NOMO-1 treated with dmso at 0.1 percent for 144 hours (cell line): ENCODE data around the gene WEE2.
"Not testable (repeated sequence)": the region's sequence is repeated elsewhere in the genome, so short reads cannot be mapped to it uniquely, and the experiment has no call there.

Experiments
- DNase-seq: peaks from one replicate; lab custom pipeline; 2025; ENCODE audit not compliant: unreplicated experiment; lab: John Stamatoyannopoulos, UW

Gene WEE2

DNA sequence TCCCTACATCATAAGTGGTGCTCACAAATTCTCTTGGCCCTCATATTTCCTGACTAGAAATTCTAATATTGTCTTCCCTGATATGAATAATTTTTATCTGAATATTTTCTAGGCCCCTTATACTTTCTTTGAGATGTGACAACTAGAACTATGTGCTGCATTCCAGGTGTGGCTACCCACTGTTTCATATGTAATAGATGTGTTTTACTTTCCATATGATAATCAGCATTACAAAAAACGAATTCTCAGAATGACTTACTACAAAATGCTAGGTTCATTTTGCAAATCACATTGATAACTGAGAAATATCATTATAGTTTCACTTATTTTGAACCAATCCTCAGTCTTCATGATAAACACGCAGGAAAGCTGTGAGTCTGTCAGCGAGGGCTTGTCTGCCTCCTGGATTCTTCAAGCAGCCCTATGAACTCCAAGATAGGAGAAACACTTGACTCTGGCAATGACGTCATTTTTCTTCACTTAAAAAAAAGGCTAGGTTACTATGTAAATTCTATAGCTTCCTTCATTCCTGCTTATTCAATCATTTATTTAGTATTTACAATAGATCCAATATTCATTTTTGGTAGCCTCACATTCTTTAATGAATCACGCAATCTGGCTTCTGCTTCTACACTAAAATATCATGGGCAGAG lies 4.6 kb downstream of the WEE2 start:
- DNase-seq, result no peak

DNA sequence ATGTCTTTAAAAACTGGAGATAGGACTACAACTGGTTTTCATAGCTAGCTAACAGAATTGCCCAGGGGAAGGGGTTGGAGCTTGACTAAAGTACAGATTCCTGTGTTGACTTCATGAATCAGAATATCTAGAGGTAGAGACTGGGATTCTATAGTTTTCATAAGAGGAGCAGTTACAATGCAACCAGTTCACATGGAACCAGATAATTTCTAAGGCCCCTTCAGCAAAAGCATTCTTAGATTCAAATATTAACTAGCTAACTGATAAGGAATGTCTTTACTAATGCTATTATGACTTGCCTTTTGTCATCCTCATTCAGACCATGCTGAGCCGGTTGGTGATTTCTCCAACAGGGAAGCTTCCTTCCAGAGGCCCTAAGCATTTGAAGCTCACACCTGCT lies 5.7 kb downstream of the WEE2 start:
- no peak for DNase-seq

DNA sequence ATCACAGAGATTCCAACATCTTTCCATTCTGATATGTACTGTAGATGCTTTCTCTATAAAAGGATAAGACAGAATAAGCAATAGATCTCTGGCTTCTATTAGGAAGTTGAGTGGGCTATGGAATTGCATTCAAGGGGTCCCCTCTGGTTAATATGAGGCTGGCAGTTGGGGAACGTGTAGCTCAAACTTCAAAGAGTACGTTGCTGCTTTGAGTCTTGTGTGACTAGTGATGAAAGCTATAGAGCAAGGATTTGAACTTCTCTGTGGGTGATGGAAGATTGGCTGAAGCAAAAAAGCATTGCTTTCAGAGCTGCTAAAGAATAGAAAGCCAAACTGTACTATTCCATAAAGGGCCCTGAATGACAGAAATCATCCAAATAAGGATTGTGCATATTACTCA lies 6.4 kb downstream of the WEE2 start:
- no peak for DNase-seq

GRCh38 chr7:141715018-141715417 lies 6.9 kb downstream of the WEE2 start:
- no peak for DNase-seq

DNA sequence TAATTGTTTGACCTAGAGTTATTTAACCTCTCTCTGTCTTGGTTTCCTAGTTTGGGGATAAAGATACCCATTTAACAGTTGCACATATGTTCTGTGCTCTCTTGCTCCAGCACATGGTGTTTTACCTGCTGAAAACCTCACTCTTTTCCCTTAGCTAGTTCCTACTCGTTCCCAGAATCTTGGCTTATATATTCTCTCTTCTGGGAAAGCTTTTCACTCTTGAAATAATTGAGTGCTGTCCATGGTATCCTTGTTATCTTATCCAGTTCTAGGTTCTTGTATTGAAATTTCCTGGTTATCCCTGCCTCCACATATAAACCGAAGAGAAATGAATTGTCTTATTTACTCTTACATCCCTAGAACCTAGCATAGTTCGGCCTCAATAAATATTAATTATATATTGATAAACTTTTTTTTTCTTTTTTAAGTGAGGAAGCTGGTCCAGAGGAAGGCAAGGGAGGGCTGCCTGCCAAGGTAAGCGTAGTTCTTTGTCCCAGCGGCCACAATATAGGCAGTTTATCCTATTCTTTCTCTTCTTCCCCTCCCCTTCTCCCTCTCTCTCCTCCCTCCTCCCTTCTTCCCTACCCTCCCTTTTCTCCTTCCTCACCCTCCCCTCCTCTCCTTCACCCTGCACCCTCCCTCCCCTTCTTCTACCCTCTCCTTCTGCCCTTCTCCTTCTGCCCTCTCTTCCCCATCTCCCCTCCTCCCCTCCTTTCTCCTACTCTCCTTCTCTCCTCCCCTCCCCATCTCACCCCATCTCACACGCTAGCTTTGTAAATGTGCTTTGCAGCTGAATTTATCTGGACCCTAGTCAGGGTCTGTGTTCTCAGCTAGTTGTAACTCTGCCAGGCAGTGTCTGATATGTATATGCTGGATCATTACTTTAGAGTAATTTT lies 7.9 kb downstream of the WEE2 start:
- DNase-seq, result no peak

GRCh38 chr7:141717450-141717849 lies 9.3 kb downstream of the WEE2 start:
- no peak for DNase-seq

GRCh38 chr7:141722529-141722928 lies 14.4 kb downstream of the WEE2 start:
- no peak for DNase-seq

GRCh38 chr7:141729020-141729419 lies 20.9 kb downstream of the WEE2 start:
- DNase-seq, result no peak

- no peak for DNase-seq
Measured at GRCh38 chr7:141731476-141732149, 23.5 kb downstream of the WEE2 start.

DNA sequence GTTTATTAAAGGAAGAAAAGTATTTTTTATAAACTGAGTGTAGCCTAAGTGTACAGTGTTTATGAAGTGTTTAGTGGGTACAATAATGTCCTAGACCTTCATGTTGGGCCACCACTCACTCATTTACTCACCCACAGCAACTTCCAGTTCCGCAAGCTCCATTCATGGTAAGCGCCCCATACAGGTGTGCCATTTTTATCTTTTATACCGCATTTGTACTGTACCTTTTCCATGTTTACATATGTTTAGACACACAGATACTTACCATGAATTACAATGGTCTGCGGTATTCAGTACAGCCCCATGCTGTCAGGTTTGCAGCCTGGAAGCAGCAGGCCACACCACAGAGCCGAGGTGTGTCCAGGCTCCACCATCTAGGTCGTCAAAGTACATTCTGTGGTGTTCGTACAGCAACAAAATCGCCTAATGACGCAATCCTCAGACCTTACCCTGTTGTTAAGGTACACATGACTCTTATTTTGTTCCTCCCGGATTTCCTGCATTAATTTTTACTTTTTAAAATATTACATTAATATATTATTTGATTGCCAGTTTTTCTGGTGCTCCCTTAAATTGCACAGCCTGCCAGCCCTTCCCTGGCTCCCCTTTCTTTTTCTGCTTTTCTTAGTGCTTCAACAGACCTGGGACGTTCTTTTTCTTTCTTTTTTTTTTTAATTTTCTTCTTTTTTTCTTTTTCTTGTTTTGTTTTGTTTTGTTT lies 29.1 kb downstream of the WEE2 start:
- no peak for DNase-seq

DNA sequence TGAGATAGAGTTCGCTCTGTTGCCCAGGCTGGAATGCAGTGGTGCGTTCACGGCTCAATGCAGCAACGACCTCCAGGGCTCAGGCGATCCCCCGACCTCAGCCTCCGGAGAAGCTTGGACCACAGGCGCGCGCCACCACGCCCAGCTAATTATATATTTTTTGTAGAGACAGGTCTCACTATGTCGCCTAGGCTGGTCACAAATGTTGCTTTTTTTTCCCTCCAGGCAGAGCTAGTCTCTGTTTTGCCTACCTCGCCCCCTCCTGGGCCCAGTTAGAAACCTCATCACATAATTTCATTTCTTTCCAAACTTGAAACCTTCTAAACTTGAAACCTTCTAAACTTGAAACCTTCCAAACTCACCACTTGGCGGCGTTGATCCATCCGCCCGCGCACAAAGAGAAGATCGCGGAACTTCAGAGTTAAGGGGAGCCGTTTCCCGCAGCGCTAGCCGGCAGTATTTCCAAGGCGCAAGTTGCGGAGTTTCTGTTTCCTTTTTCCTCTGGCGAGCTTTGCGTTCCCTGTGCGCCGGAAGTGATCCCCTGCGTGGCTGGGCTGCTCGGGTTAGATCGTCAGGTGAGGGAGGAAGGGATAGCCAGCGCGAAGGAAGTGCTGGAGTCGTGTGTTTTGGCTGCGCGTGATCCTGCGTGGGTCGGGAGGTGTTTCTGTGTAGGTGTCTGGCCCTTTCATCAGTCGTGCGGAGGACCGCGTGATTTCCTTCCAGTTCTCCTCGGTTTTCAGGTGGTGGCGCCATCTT lies 29.9 kb downstream of the WEE2 start, which contains the start of gene SSBP1:
Gene SSBP1 (plus strand): TSS at position 523 of the 756 bp plus-strand sequence. CDS start 809 bp downstream, outside the sequence.
- peak; percentile 88 for DNase-seq

DNA sequence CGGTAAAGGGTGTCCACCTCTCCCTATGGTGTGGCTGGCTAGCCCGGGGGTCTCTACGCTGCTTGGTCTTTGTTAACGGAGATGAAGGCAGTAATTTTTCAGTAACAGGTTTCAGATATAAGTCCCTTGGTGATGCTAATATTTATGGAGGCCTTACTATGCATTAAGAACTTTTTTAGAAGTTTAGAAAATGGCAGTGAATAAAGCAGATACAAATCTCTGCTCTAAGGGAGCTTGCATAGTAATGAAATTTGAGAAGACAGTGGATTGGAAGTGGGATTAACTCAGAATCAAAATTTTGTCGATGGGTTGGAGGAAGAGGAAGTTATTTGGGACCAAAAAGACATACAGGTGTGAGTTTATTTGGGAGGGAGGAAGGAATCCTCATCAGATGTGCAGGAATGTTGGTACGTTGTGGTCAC lies 30.4 kb downstream of the WEE2 start:
- DNase-seq, result no peak

GRCh38 chr7:141739250-141739649 lies 31.1 kb downstream of the WEE2 start:
- no peak for DNase-seq

DNA sequence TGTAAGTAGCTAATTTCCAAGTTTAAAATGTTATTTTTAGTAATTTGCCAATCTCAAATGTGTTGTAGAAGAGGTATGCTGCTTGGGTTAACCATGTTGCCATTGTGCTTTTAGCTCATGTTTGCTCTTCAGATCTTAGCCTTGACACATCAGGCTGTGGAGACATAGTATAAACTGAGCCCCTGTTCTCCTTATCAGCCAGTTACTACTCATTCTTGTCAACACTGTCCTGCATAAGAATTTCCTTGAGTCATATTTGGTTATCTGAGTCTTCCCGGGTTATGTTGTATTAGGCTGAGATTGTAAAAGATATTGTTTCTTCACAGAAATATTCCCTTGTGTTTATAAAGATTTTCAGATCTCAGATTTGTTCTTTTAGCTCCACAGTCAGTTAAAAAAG lies 34.1 kb downstream of the WEE2 start:
- DNase-seq, result no peak

GRCh38 chr7:141744131-141744530 lies 36.0 kb downstream of the WEE2 start:
- DNase-seq, result no peak

DNA sequence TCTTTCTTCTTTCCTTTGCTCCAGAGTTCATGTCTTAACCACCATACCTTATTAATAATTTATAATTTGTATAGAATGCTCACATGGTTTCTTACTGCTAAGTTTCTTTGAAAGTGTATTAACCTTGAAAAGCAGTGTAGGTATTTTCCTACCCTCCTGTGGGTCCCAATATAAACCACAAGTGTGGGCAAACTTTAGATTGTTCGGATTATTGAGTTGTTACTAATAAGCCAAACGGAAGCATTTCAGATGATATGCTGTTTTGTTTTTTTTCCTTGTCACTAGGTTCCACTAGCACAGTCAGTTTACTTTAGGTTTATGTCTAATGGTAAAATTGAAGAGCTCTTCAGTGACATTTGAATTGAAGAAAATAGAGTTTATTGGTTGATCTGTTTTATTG lies 40.2 kb downstream of the WEE2 start:
- DNase-seq, result no peak

GRCh38 chr7:141751904-141752303 lies 43.8 kb downstream of the WEE2 start:
- not testable (repeated sequence) for DNase-seq

GRCh38 chr7:141752634-141753033 lies 44.5 kb downstream of the WEE2 start:
- no peak for DNase-seq

DNA sequence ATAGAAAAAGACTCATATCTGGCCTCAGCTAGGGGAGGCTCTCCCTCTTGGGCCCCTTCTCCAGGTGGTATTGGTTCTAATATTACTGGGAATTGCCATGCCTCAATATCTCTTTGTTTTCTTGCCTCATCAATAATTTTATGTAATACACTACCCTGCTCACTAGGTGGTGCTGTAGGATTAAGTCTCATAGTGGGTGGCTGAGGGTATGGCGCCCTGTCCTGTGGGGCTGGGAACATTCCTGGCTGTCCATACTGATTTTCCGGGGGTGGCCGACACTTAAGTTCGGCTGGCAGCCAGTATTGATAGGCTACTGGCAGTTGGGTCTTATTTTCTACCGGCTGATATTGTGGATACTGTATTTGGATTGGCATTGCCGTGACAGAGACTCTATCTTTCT lies 46.8 kb downstream of the WEE2 start:
- DNase-seq, result no peak

DNA sequence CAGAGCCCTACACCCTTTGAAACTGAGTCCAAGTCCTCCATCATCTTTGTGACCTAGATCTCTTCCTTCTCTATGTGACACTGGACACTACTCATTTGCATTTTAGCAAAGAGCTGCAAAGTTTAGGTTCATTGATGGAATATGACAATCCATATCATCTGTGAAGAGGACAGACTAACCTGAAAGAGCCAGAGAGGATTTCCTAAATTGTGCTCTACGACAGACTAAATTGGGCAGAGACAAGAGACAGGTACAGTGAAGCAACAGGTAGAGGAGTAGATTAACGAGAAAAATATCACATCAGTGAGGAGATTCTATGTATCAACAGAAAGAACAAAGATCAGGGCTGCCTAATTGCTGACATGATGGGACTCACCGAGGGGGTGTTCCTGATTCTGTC lies 55.6 kb downstream of the WEE2 start, which contains the start of gene TAS2R3:
Gene TAS2R3 (plus strand): TSS at position 301 of the 400 bp plus-strand sequence. CDS start 62 bp downstream, at position 363.
- no peak for DNase-seq
